ENCODE measurements around the gene USP1. TPM values are rescaled to one million over a fixed set of nuclear protein-coding genes. Genes with fewer than 3 reads are reported as not detected.

USP1 gene
- polyA plus RNA-seq, 1 donor (not counting 4 experiments of a cell fraction or from before 2014, with no cell fraction given), result 12.0 TPM

- no peaks in the 10 kb centered on the region for H3K9me3 ChIP-seq (ENCODE audit: control insufficient read depth, low read depth, low read length)
- H3K9ac ChIP-seq (ENCODE audit: control insufficient read depth, extremely low read depth, insufficient read depth, low read length), result no peak overlapping the region
- H2AFZ ChIP-seq (ENCODE audit: control insufficient read depth, low read length), result no peak overlapping the region
- H3K9me1 ChIP-seq (ENCODE audit: control insufficient read depth, extremely low read depth, insufficient read depth, low read length), result no peaks in the 10 kb centered on the region
- TF ChIP-seq EZH2 (IDR thresholded peaks at IDR 0.05; ENCODE audit: low read length) (no peak), CTCF (optimal IDR thresholded peaks at IDR 0.05 in 1 of 3, IDR thresholded peaks at IDR 0.05 in 1 of 3, conservative IDR thresholded peaks at IDR 0.05 in 1 of 3; ENCODE audit: extremely low read depth in 1 of 3, insufficient read depth in 2 of 3, low read length in 3 of 3) (no peak)
- no peaks in the 10 kb centered on the region for H3K27me3 ChIP-seq (ENCODE audit: control insufficient read depth, extremely low read depth, insufficient read depth, low read length)
- H3K79me2 ChIP-seq (ENCODE audit: control insufficient read depth, insufficient read depth, low read length), result no peaks in the 10 kb centered on the region
- peaks cover 5% of the 10 kb centered on the region for H3K4me1 ChIP-seq (ENCODE audit: control insufficient read depth, extremely low read depth, insufficient read depth, low read length)
- dilution Hi-C loops (cut with MboI; ENCODE audit: extremely low pct_ligation_motif_present, low sequenced_read_pairs), result no loop called here
- H3K27ac ChIP-seq (ENCODE audit: control insufficient read depth, insufficient read depth, low read length), result no peak overlapping the region
- no peaks in the 10 kb centered on the region for H4K20me1 ChIP-seq (ENCODE audit: control insufficient read depth, extremely low read depth, insufficient read depth, low read length)
- DNase-seq (ENCODE audit: low read depth, low spot score) (no peak), FAIRE-seq (no peak)
- no peak overlapping the region for H3K4me2 ChIP-seq (ENCODE audit: control insufficient read depth, extremely low read depth, insufficient read depth, low read depth, low read length)
- no peak overlapping the region for H3K4me3 ChIP-seq (ENCODE audit: control insufficient read depth in 2 of 3, extremely low read depth in 1 of 3, insufficient read depth in 2 of 3, low read depth in 1 of 3, low read length in 3 of 3)
- no peaks in the 10 kb centered on the region for H3K36me3 ChIP-seq (ENCODE audit: control insufficient read depth in 2 of 2, extremely low read depth in 1 of 2, insufficient read depth in 2 of 2, low read length in 2 of 2)
Observed at GRCh38 chr1:62420214-62420613, 16.6 kb upstream of the USP1 start.

- dilution Hi-C loops (cut with MboI; ENCODE audit: extremely low pct_ligation_motif_present, low sequenced_read_pairs), result no loop called here
- Histone ChIP-seq H3K36me3 (ENCODE audit: control insufficient read depth in 2 of 2, extremely low read depth in 1 of 2, insufficient read depth in 2 of 2, low read length in 2 of 2) (no peaks in the 10 kb centered on the region), H2AFZ (ENCODE audit: control insufficient read depth, low read length) (no peak overlapping the region), H3K79me2 (ENCODE audit: control insufficient read depth, insufficient read depth, low read length) (no peaks in the 10 kb centered on the region), H3K9me3 (ENCODE audit: control insufficient read depth, low read depth, low read length) (no peaks in the 10 kb centered on the region), H3K4me2 (ENCODE audit: control insufficient read depth, extremely low read depth, insufficient read depth, low read depth, low read length) (no peak overlapping the region), H3K4me3 (ENCODE audit: control insufficient read depth in 2 of 3, extremely low read depth in 1 of 3, insufficient read depth in 2 of 3, low read depth in 1 of 3, low read length in 3 of 3) (no peak overlapping the region), H3K27ac (ENCODE audit: control insufficient read depth, insufficient read depth, low read length) (no peak overlapping the region), H3K27me3 (ENCODE audit: control insufficient read depth, extremely low read depth, insufficient read depth, low read length) (no peaks in the 10 kb centered on the region), H4K20me1 (ENCODE audit: control insufficient read depth, extremely low read depth, insufficient read depth, low read length) (no peaks in the 10 kb centered on the region), H3K9ac (ENCODE audit: control insufficient read depth, extremely low read depth, insufficient read depth, low read length) (no peak overlapping the region), H3K9me1 (ENCODE audit: control insufficient read depth, extremely low read depth, insufficient read depth, low read length) (no peaks in the 10 kb centered on the region), H3K4me1 (ENCODE audit: control insufficient read depth, extremely low read depth, insufficient read depth, low read length) (peaks cover 5% of the 10 kb centered on the region)
- no peak for TF ChIP-seq CTCF (optimal IDR thresholded peaks at IDR 0.05 in 1 of 3, IDR thresholded peaks at IDR 0.05 in 1 of 3, conservative IDR thresholded peaks at IDR 0.05 in 1 of 3; ENCODE audit: extremely low read depth in 1 of 3, insufficient read depth in 2 of 3, low read length in 3 of 3)
- no peak for DNase-seq (ENCODE audit: low read depth, low spot score)
- no peak for FAIRE-seq
Observed at GRCh38 chr1:62423580-62424242, 13.1 kb upstream of the USP1 start.
